Measurements from ENCODE around the gene TXNDC16.

GRCh38 chr14:52442602-52443001, 109.7 kb downstream of the TXNDC16 start:
- no peak for TF ChIP-seq CTCF (IDR thresholded peaks at IDR 0.05; ENCODE audit: low read depth, low read length, poor library complexity, severe bottlenecking)
- no peak for TF ChIP-seq EZH2phosphoT487 (IDR thresholded peaks at IDR 0.05; ENCODE audit: borderline replicate concordance, low read length)

All from DOHH2 (cell line).